T-helper 9 cell (primary cell): Measurements from ENCODE around the gene IFT22.
A peak's percentile ranks its signal among the peaks of the same experiment; 100 is the strongest.
"Not testable (repeated sequence)": the region's sequence is repeated elsewhere in the genome, so short reads cannot be mapped to it uniquely, and the experiment has no call there.

Experiments
- DNase-seq: peaks from one replicate; pipeline ENCODE4 v3.0.0-alpha.2; 2020
- total RNA-seq, 2 donors: gene quantifications; one replicate each; lab custom pipeline; 2026; lab: John Stamatoyannopoulos, UW

Gene IFT22
- total RNA-seq, result 1.7 to 5.7 reads per million in 2 donors

DNA sequence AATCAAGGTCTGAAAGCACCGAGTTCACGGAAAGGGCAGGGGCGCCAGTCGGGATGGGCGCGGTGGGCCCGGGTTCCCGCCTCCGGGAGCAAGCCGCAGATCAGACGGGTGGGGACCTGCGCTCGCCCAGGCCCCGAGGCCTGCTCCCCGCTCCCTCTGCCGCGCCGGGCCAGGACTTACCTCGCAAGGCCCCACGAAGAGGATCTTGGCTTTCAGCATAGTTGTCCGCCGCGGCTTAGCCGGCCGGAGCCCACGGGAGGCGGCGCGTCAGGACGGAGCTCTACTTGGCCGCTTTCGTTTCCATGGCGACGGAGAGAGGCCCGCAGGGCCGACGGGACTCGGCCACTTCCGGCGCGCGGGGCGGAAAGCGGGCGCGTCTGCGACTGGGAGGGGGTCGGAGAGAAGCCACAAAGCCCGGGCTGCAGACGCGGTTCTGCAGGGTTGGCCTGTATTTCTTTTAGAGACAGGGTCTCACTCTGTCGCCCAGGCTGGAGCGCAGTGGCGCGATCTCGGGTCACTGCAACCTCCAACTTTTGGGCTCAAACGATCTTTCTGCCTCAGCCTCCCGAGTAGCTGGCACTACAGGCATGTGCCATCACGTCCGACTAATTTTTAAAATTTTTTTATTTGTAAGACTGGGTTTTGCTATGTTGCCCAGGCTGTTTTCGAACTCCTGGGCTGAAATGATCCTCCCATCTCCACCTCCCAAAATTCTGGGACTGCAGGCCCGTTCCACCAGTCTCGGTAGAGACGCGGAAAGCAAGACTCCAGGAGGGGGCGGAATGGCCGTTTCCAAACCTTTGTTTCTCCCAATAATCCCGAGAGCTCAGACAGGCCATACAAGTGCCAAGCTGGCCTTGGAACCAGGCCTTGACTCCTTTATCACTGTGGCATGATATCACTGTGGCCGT, at the start of gene IFT22:
Gene IFT22, minus strand, starts transcription at position 322 of the 911 bp plus-strand sequence. Its CDS starts 103 bp downstream, at position 219.
- DNase-seq, result peak; percentile 59

DNA sequence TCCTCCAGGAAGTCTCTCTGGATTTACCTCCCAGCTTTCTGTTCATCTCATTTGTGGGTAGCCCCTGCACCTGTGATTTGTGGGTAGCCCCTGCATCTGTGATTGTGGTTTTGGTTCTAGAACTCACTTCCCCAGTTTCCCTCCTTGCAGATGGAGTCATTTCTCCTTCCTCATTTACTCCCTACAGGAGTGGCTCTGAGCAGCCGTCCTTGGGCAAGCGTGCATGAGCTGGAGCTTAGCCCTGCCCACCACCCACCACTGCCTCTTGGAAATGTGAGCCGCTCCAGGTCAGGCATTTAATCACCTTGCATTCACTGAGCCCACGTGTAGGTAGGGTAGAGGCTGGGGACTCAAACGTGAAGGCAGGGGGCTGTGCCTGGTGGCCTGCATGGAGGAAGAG, 49.2 kb upstream of the IFT22 start:
- DNase-seq, result no peak

DNA sequence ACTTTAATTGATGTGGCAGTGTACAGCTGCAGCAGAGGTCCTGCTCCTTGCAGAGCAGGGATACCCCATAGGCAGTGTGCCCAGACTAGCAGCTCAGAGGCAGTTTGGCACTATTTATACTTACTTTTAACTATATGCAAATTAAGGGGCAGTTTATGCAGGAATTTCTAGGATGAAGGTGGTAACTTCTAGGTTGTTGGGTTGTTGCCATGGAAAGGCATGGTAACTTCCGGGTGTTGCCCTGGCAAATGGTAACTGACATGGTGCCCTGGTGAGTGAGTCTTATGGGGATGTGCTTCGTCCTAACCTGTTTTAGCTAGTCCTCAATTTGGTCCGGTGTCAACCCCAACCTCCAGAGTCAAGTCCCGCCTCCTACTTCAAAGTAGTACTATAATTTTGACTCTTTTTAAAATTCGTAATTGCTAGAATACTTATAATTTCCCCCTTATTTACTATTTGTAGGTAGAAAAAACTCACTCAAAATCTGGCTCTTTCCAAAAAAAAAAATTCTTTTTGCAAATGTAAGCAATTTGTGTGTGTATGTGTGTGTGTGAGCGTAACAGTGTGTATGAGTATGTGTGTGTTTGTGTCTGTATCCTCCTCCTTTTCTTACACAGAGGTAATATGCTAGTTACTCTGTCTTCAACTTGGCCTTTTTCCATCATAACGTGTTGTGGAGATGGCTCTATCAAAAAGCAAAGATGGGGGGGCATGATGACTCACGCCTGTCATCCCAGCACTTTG, 47.0 kb upstream of the IFT22 start:
- DNase-seq, result no peak

DNA sequence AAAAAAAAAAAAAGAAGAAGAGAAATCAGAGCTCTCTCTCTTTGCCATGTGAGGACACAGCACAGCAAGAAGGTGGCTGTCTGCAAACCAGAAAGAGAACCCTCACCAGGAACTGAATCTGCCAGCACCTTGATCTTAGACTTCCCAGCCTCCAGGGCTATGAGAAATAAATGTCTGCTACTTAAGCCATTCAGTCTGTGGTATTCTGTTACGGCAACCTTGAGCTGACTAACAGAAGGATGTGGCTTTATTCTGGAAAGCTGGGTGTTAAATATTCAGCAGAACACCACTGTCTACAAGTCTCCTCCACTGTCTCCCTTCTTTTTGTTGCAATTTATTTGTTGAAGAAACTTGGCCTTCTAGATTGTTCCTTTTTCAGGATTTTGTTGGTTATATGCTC, 46.1 kb upstream of the IFT22 start:
- no peak for DNase-seq

DNA sequence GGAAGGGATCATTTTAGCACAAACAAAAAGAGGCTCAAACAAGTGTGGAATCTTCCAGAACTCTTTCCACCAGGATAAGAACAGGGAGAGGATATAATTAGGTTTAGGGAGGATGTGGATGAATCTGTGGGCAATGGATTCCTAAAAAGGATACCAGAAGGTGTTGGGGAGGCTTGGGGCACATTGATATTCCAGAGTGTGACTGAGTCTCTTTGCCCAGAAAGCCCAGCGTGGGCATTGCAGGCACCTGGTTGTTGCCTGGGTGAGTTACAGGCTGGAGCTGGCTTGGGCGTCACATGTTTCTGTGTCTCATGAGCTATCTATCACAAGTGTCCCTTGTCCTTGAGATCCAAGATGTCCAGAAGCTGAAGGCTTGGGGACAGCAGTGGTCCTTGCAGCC, 44.3 kb upstream of the IFT22 start:
- DNase-seq, result no peak

DNA sequence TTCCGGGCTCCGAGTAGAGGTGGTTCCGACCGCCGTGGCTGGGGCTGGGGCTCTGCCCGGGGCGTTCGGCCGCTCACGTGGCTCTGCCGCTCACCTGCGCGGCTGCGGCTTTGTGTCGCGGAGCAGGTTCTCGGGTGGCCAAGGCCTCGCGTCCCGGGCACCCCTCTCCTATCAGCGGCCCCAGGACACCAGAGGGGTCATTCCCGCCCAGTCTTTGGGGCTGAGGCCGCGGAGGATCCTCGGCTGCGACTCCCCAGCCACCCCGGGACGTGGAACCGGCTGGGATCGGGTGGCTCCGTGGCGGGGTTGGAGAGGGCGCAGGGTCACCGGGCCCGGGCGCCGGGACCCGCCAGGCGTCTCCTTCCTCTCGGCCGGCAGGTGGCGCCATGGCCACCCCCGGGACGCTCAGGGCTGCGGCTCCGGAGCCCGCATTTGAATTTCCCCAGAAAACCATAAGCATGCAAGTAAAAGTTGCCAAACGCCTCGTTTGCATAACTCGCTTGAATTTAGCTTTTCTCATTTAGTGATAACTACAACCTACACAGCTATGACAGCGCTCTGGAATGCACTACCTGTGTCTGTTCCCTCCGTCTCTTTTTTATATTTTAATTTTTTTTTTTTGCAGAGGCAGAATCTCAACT, 42.2 kb upstream of the IFT22 start:
- peak; percentile 48 for DNase-seq

DNA sequence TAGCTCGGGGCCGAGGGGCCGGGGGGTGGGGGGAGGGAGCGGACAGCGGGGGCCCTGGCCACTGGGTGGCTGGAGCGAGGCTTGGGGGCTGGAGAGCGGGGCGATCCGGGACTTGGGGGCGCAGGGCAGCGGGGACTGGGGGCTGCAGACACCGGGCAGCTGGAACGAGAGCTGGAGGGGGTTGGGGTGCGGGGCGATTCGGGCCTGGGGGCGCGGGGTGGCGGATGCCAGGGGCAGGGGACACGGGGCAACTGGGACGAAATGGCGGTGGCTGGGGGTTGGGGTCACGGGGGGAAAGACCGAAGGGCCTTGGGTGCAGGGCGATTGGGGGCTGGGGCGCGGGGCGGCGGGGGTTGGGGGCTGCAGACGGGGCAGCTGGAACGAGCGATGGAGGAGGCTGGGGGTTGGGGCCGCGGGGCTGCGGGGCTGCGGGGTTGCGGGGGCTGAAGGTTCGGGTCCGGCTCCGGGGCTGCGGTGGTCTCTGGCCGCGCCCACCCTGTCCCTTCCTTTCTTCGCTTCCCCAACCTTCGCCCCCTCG, 41.7 kb upstream of the IFT22 start:
- no peak for DNase-seq

DNA sequence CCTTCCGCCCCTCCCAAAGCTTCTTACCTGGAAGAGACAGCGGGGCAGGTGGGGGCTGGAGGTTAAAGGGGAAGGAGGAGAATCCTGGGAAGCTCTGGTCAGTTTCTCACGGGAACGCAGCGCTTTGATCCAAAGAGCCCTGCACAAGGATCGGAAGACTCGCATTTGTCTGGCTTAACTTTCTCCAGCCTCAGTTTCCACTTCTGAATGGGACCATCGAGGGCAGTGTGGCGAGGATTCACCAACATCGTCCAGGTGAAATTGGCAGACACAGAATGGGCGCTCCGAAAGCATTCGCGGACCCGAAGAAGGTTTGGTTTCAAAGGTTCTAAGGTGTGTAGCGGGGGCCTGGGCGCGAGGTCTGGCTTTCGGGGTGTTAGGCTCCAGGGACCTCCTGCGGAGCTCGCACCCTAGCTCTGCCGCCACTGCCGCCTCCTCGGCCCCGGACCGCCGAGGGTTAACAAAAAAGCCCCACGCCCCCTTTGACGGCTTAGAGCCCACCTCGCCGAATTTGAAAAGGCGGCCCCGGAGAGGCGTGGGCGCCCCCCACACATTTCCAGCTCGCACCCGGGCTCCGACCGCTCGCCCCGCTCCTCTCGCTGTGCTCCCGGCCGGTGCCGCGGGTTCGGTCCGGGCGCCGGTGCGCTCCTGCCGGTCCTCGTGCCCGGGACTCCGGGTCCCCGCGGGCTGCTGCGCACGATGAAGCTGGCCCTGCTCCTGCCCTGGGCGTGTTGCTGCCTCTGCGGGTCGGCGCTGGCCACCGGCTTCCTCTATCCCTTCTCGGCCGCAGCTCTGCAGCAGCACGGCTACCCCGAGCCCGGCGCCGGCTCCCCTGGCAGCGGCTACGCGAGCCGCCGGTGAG, 41.0 kb upstream of the IFT22 start, which contains the start of gene COL26A1:
Gene COL26A1, plus strand, starts transcription at position 542 of the 862 bp plus-strand sequence. Its CDS starts 158 bp downstream, at position 700.
- no peak for DNase-seq

DNA sequence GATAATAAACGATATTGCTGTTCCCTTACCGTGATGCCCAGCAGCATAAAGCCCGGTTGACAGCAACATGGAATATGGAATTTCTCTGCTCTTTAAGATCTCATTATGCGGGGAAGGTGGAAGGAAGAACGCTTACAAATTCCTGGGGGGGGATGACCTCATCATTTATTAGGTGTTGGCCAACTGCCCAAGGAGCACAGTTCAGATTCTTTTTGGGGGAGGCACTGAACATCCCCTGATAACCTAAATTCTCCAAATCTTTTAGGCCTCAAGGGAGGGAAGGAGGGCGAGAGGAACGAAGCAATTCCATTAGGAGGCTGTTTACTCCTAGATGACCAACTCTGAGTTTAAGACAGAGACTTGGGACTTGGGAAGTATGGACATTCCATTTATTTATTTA, 35.8 kb upstream of the IFT22 start:
- no peak for DNase-seq

DNA sequence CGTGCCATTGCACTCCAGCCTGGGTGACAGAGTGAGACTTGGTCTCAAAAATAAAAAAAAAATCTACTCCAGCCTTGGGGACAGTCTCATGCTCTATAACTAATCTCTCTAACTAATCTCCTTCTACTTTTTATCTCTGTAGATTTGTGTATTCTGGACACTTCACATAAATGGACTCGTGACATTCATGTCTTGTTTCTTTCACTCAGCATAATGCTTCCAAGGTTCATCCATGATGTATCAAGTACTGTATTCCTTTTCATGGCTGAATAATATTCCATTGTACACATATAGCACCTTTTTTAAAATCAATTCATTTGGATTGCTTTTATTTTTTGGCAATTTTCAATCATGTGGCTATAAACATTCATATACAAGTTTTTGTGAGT, 31.3 kb upstream of the IFT22 start:
- no peak for DNase-seq

DNA sequence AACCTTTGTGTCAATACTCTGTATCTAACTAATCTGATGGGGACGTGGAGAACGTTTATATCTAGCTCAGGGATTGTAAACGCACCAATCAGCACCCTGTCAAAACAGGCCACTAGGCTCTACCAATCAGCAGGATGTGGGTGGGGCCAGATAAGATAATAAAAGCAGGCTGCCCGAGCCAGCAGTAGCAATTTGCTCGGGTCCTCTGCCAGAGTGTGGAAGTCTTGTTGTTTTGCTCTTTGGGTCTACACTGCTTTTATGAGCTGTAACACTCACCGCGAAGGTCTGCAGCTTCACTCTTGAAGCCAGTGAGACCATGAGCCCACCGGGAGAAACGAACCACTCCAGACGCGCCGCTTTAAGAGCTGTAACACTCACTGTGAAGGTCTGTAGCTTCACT, 27.7 kb upstream of the IFT22 start:
- not testable (repeated sequence) for DNase-seq

DNA sequence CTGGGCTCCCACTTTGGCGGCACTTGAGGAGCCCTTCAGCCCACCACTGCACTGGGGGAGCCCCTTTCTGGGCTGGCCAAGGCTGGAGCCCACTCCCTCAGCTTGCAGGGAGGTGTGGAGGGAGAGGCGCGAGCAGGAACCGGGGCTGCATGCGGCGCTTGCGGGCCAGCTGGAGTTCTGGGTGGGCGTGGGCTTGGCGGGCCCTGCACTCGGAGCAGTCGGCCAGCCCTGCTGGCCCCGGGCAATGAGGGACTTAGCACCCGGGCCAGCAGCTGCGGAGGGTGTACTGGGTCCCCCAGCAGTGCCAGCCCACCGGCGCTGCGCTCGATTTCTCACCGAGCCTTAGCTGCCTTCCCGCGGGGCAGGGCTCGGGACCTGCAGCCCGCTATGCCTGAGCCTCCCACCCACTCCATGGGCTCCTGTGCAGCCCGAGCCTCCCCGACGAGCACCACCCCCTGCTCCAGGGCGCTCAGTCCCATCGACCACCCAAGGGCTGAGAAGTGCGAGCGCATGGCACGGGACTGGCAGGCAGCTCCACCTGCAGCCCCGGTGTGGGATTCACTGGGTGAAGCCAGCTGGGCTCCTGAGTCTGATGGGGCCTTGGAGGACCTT, 26.9 kb upstream of the IFT22 start:
- DNase-seq, result not testable (repeated sequence)

DNA sequence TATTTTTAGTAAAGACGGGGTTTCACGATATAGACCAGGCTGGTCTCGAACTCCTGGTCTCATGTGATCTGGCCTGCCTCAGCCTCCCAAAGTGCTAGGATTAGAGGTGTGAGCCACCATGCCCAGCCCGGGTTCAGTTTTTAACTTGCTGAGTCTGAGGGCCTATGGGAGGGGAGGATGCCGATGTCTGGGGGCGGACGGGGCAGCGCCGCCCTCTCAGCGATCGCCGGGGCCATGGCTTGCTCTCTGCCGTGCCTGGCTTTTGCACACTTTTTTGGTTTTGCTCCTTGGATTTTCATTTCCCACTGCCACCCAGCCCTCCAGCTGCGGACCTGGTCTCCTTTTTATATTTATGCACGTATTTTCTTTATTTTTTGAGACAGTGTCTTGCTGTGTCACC, 25.9 kb upstream of the IFT22 start:
- no peak for DNase-seq

DNA sequence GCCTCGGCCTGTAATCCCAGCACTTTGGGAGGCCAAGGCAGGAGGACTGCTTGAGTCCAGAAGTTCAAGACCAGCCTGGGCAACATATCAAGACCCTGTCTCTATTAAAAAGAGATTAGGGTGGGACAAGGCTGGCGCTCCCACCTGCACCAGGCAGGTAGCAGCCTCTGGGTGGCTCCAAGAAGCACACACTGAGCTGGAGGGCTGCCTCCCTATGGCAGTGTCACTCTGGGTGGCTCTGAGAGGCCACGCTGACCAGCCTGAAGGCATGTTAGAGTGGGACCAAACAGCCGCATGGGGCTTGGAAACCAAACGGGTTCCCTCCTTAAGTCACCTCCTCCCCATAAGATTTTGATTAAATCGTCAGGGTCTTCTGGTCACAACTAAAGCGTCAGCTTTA, 21.3 kb upstream of the IFT22 start:
- DNase-seq, result no peak

DNA sequence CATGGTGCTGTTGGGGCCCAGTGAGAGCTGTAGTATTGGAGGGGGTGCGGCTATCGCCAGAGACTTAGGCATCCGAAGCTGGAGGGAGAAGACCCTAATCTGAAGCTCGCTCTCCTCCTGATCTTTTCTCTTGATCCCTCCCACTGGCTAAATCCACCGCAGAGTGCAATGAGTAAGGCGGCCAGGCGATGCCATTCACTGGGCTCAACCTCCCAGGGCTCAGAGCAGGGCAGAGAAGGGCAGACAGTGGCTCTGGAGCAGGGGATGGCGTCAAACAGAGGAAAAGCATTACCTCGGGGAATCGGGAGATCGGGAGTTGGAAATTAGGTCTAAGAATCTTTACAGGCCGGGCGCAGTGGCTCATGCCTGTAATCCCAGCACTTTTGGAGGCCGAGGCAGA, 18.8 kb upstream of the IFT22 start:
- DNase-seq, result no peak

DNA sequence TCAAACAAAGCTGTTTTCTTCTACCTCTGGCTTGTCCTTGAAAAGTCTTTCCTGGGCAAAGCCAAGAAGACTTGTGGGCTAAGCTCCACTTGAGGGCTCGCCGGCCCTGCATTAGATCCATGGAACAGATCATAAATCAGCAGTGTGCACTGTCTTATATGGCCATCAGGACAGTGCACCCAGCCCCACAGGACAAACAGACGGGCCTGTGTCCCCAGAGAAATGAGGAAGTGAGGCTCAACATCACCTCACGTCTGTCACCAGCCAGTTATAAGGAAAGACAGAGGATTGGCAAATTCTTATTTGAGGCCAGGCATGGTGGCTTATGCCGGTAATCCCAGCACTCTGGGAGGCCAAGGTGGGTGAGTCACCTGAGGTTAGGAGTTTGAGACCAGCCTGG, 12.3 kb upstream of the IFT22 start:
- DNase-seq, result no peak

DNA sequence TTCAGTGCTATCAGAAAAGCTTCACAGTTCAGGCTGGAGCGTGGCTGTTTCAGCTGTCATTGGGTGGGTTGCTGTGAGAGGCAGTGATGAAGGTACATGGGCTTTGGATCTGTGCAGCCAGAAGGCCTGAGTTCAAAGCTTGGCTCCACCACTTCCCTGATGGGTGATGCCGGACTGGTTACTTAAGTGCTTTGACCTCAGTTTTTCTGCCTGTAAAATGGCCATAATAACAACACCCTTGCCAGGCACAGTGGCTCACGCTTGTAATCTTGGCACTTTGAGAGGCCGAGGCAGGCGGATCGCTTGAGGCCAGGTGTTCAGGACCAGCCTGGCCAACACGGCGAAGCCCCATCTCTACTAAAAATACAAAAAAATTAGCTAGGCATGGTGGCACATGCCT, 10.4 kb upstream of the IFT22 start:
- no peak for DNase-seq

DNA sequence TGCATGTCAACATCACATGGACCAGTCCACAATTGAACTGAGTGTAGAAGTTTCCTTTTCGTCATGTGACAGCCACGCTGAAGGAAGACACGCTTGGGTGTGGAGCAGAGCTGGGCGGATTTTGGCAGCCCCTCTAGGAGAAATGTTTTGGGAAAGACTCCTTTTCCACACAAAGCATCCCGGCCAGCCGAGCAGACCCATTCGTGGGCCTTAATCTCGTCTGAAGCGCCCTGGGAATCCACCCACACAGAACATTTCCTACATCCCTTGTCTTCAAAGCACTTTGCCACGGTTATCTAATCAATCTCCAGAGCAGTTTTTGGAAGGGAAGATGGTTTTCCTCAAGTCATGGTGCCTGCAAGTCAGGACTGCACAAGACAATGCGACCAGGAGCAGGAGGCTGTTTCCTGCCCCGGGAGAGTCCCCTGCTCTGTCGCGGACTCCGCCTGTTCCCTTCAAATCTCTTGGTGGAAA, 8.4 kb upstream of the IFT22 start:
- DNase-seq, result no peak

DNA sequence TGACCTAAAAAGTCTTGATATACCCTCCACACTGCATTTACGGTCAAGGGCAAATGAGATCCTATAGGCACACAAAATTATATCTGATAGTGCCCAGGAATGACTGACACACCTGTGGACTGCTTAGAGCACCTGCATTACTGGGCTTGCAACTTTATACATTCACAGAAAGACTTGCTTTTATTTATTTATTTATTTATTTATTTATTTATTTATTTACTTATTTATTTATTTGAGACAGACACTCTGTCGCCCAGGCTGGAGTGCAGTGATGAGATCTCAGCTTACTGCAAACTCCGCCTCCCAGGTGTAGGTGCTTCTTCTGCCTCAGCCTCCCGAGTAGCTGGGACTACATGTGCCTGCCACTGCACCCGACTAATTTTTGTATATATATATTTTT, 6.5 kb upstream of the IFT22 start:
- no peak for DNase-seq

DNA sequence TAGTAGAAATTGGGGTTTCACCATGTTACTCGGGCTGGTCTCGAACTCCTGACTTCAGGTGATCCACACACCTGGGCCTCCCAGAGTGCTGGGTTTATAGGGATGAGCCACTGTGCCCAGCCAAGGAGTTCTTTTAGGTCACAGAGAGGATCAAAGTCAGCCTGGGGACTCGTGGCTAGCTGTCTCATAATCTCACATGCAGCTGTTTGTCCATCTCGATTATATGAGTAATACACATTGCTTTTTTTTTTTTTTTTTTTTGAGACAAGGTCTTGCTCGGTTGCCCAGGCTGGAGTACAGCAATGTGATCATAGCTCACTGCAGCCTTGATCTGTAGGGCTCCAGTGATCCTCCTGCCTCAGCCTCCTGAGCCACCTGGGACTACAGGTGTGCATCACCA, 2.2 kb downstream of the IFT22 start:
- DNase-seq, result no peak

DNA sequence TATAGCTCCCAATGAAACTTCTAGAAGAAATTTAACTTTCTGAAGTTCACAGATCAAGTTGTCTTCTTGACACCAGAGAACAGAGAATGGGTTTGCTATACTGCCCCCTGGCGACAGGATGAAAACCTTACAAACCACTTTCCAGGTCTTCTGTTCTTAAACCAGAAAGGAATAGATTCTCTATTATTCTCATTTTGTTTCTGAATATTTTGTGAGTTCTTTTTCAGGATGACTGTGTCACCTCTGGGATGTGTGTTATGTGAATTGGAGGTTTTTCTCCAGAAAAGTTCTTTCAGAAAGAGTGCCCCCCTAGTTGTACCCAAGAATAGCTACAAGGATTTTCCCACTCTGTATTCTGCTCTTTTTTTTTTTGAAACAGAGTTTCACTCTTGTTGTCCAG, 6.3 kb downstream of the IFT22 start:
- peak; percentile 40 for DNase-seq
